ENCODE data around the gene TBC1D8.

TBC1D8 gene

DNA sequence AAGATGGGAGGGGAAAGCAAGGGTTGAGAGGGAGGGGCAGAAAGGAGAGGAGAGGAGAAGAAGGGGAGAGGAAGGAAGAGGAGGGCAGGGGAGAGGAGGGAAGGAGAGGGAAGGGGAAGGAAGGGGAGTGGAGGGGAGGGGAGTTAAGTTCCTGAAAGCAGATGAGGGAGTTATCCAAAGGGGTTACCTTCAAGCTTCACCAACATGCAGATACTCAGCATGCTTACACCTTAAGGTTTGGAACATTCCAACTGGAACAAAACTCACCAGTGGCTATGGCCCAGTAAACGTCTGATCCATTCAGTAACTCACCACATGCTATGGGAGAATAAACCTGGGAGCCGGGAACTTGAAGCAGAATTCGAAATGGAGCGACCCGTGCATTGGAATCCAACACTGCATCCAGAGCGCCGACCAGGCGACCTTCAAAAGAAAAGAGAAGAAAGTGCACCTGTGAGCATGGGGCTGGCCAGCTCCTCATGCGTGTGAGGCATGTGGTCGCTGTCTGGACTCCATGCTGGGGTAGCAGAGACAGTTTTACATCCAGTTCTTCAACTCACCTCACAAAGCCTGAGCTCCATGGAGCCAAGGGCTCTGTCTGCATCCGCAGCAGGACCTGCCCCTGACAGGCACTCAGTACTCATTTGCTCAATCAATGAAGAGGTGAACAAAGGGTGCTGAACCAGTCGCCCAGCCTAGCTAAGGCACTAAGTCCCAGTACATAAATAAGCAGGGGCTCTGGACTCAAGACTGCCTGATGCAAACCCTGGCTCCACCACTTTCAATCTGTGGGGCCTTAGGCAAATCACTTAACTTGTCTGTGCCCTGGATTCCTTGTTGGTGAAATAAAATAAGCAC lies 61.0 kb downstream of the TBC1D8 start:
- no peak overlapping the region for H3K4me2 ChIP-seq (ENCODE audit: low read length)
- no peaks in the 10 kb centered on the region for H3F3A ChIP-seq (ENCODE audit: control insufficient read depth, insufficient read depth)
- H3K36me3 ChIP-seq (ENCODE audit: control insufficient read depth, low read length) = no peaks in the 10 kb centered on the region
- no peaks in the 10 kb centered on the region for H4K20me1 ChIP-seq (ENCODE audit: control insufficient read depth, insufficient read depth, low read depth, low read length)
- no peaks in the 10 kb centered on the region for H3K79me2 ChIP-seq (ENCODE audit: control insufficient read depth, low read length)
- no peak overlapping the region for H3K27ac ChIP-seq (ENCODE audit: low read depth, low read length)
- no peak for TF ChIP-seq EZH2phosphoT487 (IDR thresholded peaks at IDR 0.05; ENCODE audit: borderline replicate concordance, low read length)
- TF ChIP-seq, protein P1, sequence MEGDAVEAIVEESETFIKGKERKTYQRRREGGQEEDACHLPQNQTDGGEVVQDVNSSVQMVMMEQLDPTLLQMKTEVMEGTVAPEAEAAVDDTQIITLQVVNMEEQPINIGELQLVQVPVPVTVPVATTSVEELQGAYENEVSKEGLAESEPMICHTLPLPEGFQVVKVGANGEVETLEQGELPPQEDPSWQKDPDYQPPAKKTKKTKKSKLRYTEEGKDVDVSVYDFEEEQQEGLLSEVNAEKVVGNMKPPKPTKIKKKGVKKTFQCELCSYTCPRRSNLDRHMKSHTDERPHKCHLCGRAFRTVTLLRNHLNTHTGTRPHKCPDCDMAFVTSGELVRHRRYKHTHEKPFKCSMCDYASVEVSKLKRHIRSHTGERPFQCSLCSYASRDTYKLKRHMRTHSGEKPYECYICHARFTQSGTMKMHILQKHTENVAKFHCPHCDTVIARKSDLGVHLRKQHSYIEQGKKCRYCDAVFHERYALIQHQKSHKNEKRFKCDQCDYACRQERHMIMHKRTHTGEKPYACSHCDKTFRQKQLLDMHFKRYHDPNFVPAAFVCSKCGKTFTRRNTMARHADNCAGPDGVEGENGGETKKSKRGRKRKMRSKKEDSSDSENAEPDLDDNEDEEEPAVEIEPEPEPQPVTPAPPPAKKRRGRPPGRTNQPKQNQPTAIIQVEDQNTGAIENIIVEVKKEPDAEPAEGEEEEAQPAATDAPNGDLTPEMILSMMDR (IDR thresholded peaks at IDR 0.05; ENCODE audit: low read depth, low read length, poor library complexity, severe bottlenecking) = no peak
- no peaks in the 10 kb centered on the region for H3K9me3 ChIP-seq (ENCODE audit: control insufficient read depth, insufficient read depth, low read length)
- no peaks in the 10 kb centered on the region for H3K9me2 ChIP-seq (replicated peaks; ENCODE audit: control insufficient read depth, low read length)
- no peaks in the 10 kb centered on the region for H3K4me1 ChIP-seq (ENCODE audit: control insufficient read depth, low read length)
- H3K27me3 ChIP-seq (ENCODE audit: control insufficient read depth, low read length) = no peaks in the 10 kb centered on the region
- H3K4me3 ChIP-seq (ENCODE audit: low read length) = no peak overlapping the region

GRCh38 chr2:101089419-101089818 lies 61.8 kb downstream of the TBC1D8 start:
- Histone ChIP-seq H4K20me1 (ENCODE audit: control insufficient read depth, insufficient read depth, low read depth, low read length) (no peaks in the 10 kb centered on the region), H3K9me2 (replicated peaks; ENCODE audit: control insufficient read depth, low read length) (no peaks in the 10 kb centered on the region), H3F3A (ENCODE audit: control insufficient read depth, insufficient read depth) (no peaks in the 10 kb centered on the region), H3K9me3 (ENCODE audit: control insufficient read depth, insufficient read depth, low read length) (no peaks in the 10 kb centered on the region), H3K27ac (ENCODE audit: low read depth, low read length) (no peak overlapping the region), H3K4me2 (ENCODE audit: low read length) (no peak overlapping the region), H3K4me1 (ENCODE audit: control insufficient read depth, low read length) (no peaks in the 10 kb centered on the region), H3K4me3 (ENCODE audit: low read length) (no peak overlapping the region), H3K36me3 (ENCODE audit: control insufficient read depth, low read length) (no peaks in the 10 kb centered on the region), H3K79me2 (ENCODE audit: control insufficient read depth, low read length) (no peaks in the 10 kb centered on the region), H3K27me3 (ENCODE audit: control insufficient read depth, low read length) (no peaks in the 10 kb centered on the region)
- no peak for TF ChIP-seq EZH2phosphoT487 (IDR thresholded peaks at IDR 0.05; ENCODE audit: borderline replicate concordance, low read length)

- Histone ChIP-seq H3K79me2 (ENCODE audit: control insufficient read depth, low read length) (no peaks in the 10 kb centered on the region), H3K9me3 (ENCODE audit: control insufficient read depth, insufficient read depth, low read length) (no peaks in the 10 kb centered on the region), H3K27me3 (ENCODE audit: control insufficient read depth, low read length) (no peaks in the 10 kb centered on the region), H3K4me3 (ENCODE audit: low read length) (no peak overlapping the region), H4K20me1 (ENCODE audit: control insufficient read depth, insufficient read depth, low read depth, low read length) (no peaks in the 10 kb centered on the region), H3K27ac (ENCODE audit: low read depth, low read length) (no peak overlapping the region), H3K4me1 (ENCODE audit: control insufficient read depth, low read length) (no peaks in the 10 kb centered on the region), H3K36me3 (ENCODE audit: control insufficient read depth, low read length) (no peaks in the 10 kb centered on the region), H3F3A (ENCODE audit: control insufficient read depth, insufficient read depth) (no peaks in the 10 kb centered on the region), H3K4me2 (ENCODE audit: low read length) (no peak overlapping the region), H3K9me2 (replicated peaks; ENCODE audit: control insufficient read depth, low read length) (no peaks in the 10 kb centered on the region)
- TF ChIP-seq EZH2phosphoT487 (IDR thresholded peaks at IDR 0.05; ENCODE audit: borderline replicate concordance, low read length) = no peak
- TF ChIP-seq, protein P1 (IDR thresholded peaks at IDR 0.05; ENCODE audit: low read depth, low read length, poor library complexity, severe bottlenecking) = no peak
Observed at GRCh38 chr2:101087638-101088037, 63.5 kb downstream of the TBC1D8 start.

DNA sequence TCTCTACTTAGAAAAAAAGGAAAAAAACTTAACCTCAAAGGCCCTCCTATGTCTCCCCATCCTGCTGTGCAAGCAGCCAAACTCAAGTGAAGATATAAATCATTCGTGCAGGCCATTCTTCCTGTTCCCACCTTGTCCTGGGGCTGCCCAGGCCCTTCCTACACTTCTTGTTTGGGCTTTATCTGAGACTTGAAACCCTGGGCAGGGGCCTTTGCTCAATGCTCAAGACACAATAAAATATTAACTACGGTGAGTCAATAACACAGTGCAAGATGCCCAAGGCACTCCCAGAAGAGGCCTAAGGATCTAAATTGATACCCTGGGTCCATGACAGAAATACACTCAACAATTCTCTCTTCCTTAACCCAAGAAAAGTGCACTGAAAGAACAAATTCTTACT lies 67.6 kb downstream of the TBC1D8 start:
- Histone ChIP-seq H3K9me2 (replicated peaks; ENCODE audit: control insufficient read depth, low read length) (no peaks in the 10 kb centered on the region), H3K79me2 (ENCODE audit: control insufficient read depth, low read length) (no peaks in the 10 kb centered on the region), H3F3A (ENCODE audit: control insufficient read depth, insufficient read depth) (no peaks in the 10 kb centered on the region), H3K4me2 (ENCODE audit: low read length) (no peak overlapping the region), H3K27me3 (ENCODE audit: control insufficient read depth, low read length) (no peaks in the 10 kb centered on the region), H3K4me1 (ENCODE audit: control insufficient read depth, low read length) (no peaks in the 10 kb centered on the region), H3K36me3 (ENCODE audit: control insufficient read depth, low read length) (no peaks in the 10 kb centered on the region), H4K20me1 (ENCODE audit: control insufficient read depth, insufficient read depth, low read depth, low read length) (no peaks in the 10 kb centered on the region), H3K9me3 (ENCODE audit: control insufficient read depth, insufficient read depth, low read length) (no peaks in the 10 kb centered on the region), H3K27ac (ENCODE audit: low read depth, low read length) (no peak overlapping the region), H3K4me3 (ENCODE audit: low read length) (no peak overlapping the region)
- TF ChIP-seq EZH2phosphoT487 (IDR thresholded peaks at IDR 0.05; ENCODE audit: borderline replicate concordance, low read length) = no peak
- TF ChIP-seq, protein P1 (IDR thresholded peaks at IDR 0.05; ENCODE audit: low read depth, low read length, poor library complexity, severe bottlenecking) = no peak

Data from DOHH2 (cell line).